Skeletal muscle cell (primary cell): ENCODE measurements around the gene RPGRIP1.
"Not testable (repeated sequence)": the region's sequence is repeated elsewhere in the genome, so short reads cannot be mapped to it uniquely, and the experiment has no call there.

Experiments used
- DNase-seq: peaks from one replicate; pipeline ENCODE4 v3.0.0-alpha.2; 2010; ENCODE audit warnings: low read depth
- H3K4me3 ChIP-seq: 2 replicates; pipeline ENCODE4 v1.5.1; 2011; ENCODE audit warnings: low read depth, mild to moderate bottlenecking, control low read depth, low read length, moderate library complexity

The RPGRIP1 gene

GRCh38 chr14:21287168-21287567 is 7.3 kb downstream of the RPGRIP1 start:
- no peak overlapping the region for H3K4me3 ChIP-seq
- DNase-seq = no peak

GRCh38 chr14:21294026-21294425 is 14.1 kb downstream of the RPGRIP1 start:
- DNase-seq = not testable (repeated sequence)

GRCh38 chr14:21298358-21298757 is 18.5 kb downstream of the RPGRIP1 start:
- no peak for DNase-seq
- H3K4me3 ChIP-seq = no peak overlapping the region

More at GRCh38 chr14:21294026-21294425, 14.1 kb downstream of the RPGRIP1 start:
- not testable (repeated sequence) for H3K4me3 ChIP-seq

GRCh38 chr14:21299562-21300130 is 19.8 kb downstream of the RPGRIP1 start:
- no peak for DNase-seq
- H3K4me3 ChIP-seq = no peak overlapping the region

- peak overlapping the region; percentile 13 for H3K4me3 ChIP-seq
These were observed 21.0 kb downstream of the RPGRIP1 start for GRCh38 chr14:21300892-21301291.

GRCh38 chr14:21302013-21302835 is 22.3 kb downstream of the RPGRIP1 start:
- H3K4me3 ChIP-seq = no peak overlapping the region
- DNase-seq = no peak

More at GRCh38 chr14:21300892-21301291, 21.0 kb downstream of the RPGRIP1 start:
- DNase-seq = no peak

GRCh38 chr14:21302836-21303140 is 22.9 kb downstream of the RPGRIP1 start:
- not testable (repeated sequence) for DNase-seq, H3K4me3 ChIP-seq

GRCh38 chr14:21307637-21308036 is 27.8 kb downstream of the RPGRIP1 start:
- no peak overlapping the region for H3K4me3 ChIP-seq
- no peak for DNase-seq

- no peak overlapping the region for H3K4me3 ChIP-seq
- no peak for DNase-seq
These were observed 28.2 kb downstream of the RPGRIP1 start for GRCh38 chr14:21308132-21308478.

GRCh38 chr14:21308479-21309237 is 28.8 kb downstream of the RPGRIP1 start:
- peak overlapping the region; percentile 32 for H3K4me3 ChIP-seq
- DNase-seq = peak; percentile 16

GRCh38 chr14:21309238-21309636 is 29.4 kb downstream of the RPGRIP1 start:
- DNase-seq = no peak
- peak overlapping the region; percentile 32 for H3K4me3 ChIP-seq

- DNase-seq = no peak
- H3K4me3 ChIP-seq = no peak overlapping the region
These were observed 30.1 kb downstream of the RPGRIP1 start for GRCh38 chr14:21309956-21310355.

- DNase-seq = no peak
- no peak overlapping the region for H3K4me3 ChIP-seq
These were observed 31.7 kb downstream of the RPGRIP1 start for GRCh38 chr14:21311614-21312013.

GRCh38 chr14:21313512-21313911 is 33.6 kb downstream of the RPGRIP1 start:
- no peak for DNase-seq
- H3K4me3 ChIP-seq = no peak overlapping the region

- H3K4me3 ChIP-seq = no peak overlapping the region
- no peak for DNase-seq
These were observed 37.5 kb downstream of the RPGRIP1 start for GRCh38 chr14:21317398-21317797.

GRCh38 chr14:21320913-21321312 is 41.0 kb downstream of the RPGRIP1 start:
- no peak for DNase-seq
- H3K4me3 ChIP-seq = no peak overlapping the region

GRCh38 chr14:21322716-21323115 is 42.8 kb downstream of the RPGRIP1 start:
- DNase-seq = no peak
- no peak overlapping the region for H3K4me3 ChIP-seq

- H3K4me3 ChIP-seq = no peak overlapping the region
- no peak for DNase-seq
These were observed 47.1 kb downstream of the RPGRIP1 start for GRCh38 chr14:21326972-21327371.
